ENCODE results near the gene NTNG2. TPM values are rescaled to one million over a fixed set of nuclear protein-coding genes. Genes with fewer than 3 reads are reported as not detected.

Gene NTNG2
- total RNA-seq, 1 donor from 2014 or later, result 5.0 TPM

DNA sequence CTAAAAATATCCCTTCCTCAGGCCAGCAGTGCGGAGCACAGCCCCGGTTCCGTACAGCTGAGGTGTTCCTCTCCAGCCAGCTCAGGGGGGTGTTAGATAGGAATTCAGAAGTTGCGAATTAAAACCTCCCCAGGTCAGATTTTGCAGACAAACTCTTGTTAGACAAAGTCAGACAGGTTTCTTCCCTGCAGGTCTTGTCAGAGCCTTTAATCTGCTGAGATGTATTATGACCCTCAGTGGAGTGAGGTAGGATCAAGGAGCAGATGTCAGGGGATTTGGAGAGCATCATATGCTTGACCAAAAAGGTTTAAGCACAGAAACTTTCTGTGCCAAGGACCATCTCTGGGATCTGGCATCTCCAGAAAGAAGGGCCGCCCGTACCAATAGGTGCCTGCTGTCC, 60.1 kb downstream of the NTNG2 start:
- Histone ChIP-seq H3K36me3 (no peaks in the 10 kb centered on the region), H3K4me1 (no peaks in the 10 kb centered on the region), H3K4me3 (no peak overlapping the region), H3K27ac (no peak overlapping the region), H3K9me3 (no peaks in the 10 kb centered on the region), H3K27me3 (ENCODE audit: low read depth) (peaks cover 5% of the 10 kb centered on the region)
- ATAC-seq (no peak), DNase-seq (no peak)
- no peak for TF ChIP-seq CTCF (IDR thresholded peaks at IDR 0.05)
- intact Hi-C loops (cut with DNase I), result no loop called here

GRCh38 chr9:132224645-132225044, 62.8 kb downstream of the NTNG2 start:
- no peak overlapping the region for H3K4me3 ChIP-seq
- no peak overlapping the region for H3K27ac ChIP-seq
- ATAC-seq (no peak), DNase-seq (no peak)
- H3K36me3 ChIP-seq, result no peaks in the 10 kb centered on the region
- H3K4me1 ChIP-seq, result no peaks in the 10 kb centered on the region
- H3K27me3 ChIP-seq (ENCODE audit: low read depth), result peaks cover 12% of the 10 kb centered on the region
- H3K9me3 ChIP-seq, result no peaks in the 10 kb centered on the region
- intact Hi-C loops (cut with DNase I), result no loop called here
- no peak for TF ChIP-seq CTCF (IDR thresholded peaks at IDR 0.05)

- Histone ChIP-seq H3K27me3 (ENCODE audit: low read depth) (peaks cover 23% of the 10 kb centered on the region), H3K4me3 (no peak overlapping the region), H3K27ac (no peak overlapping the region), H3K36me3 (no peaks in the 10 kb centered on the region), H3K9me3 (no peaks in the 10 kb centered on the region), H3K4me1 (no peaks in the 10 kb centered on the region)
- no peak for TF ChIP-seq CTCF (IDR thresholded peaks at IDR 0.05)
- DNase-seq, result no peak
- no peak for ATAC-seq
- intact Hi-C loops (cut with DNase I), result no loop called here
Measured at GRCh38 chr9:132226571-132227430, 64.9 kb downstream of the NTNG2 start.

DNA sequence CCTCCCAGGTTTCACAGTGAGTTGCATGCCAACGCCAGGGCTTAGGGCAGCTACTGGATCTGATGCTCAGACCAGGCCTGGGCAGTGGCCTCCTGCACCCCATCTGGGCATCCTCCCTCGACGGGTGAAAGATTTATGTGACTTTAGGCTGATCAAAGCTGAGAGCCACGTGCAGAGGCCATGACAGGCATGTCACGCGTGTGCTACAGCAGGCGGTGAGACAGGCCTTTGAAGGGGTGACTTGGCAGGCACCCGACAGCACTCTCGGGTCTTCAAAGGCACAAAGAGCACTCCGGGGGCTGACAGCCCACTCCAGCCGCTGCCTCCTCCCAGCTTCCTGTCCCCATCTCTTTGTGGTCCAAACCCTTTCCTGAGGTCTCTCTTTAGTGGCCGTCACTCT, 66.2 kb downstream of the NTNG2 start:
- ATAC-seq, result no peak
- no peak overlapping the region for H3K27ac ChIP-seq
- H3K9me3 ChIP-seq, result no peaks in the 10 kb centered on the region
- peaks cover 30% of the 10 kb centered on the region for H3K27me3 ChIP-seq (ENCODE audit: low read depth)
- H3K4me1 ChIP-seq, result no peaks in the 10 kb centered on the region
- no peak overlapping the region for H3K4me3 ChIP-seq
- H3K36me3 ChIP-seq, result no peaks in the 10 kb centered on the region
- DNase-seq, result no peak
- TF ChIP-seq CTCF (IDR thresholded peaks at IDR 0.05), result no peak
- intact Hi-C loops (cut with DNase I), result no loop called here

- Histone ChIP-seq H3K4me1 (no peaks in the 10 kb centered on the region), H3K36me3 (no peaks in the 10 kb centered on the region), H3K4me3 (no peak overlapping the region), H3K27me3 (ENCODE audit: low read depth) (peaks cover 30% of the 10 kb centered on the region), H3K27ac (no peak overlapping the region), H3K9me3 (no peaks in the 10 kb centered on the region)
- ATAC-seq (no peak), DNase-seq (no peak)
- intact Hi-C loops (cut with DNase I), result no loop called here
- TF ChIP-seq CTCF (IDR thresholded peaks at IDR 0.05), result no peak
Measured at GRCh38 chr9:132230605-132231004, 68.7 kb downstream of the NTNG2 start.

Data from lower lobe of right lung (tissue), 2 donors.